ENCODE results near the gene MMP24.
A peak's percentile ranks its signal among the peaks of the same experiment; 100 is the strongest.

MMP24 gene

DNA sequence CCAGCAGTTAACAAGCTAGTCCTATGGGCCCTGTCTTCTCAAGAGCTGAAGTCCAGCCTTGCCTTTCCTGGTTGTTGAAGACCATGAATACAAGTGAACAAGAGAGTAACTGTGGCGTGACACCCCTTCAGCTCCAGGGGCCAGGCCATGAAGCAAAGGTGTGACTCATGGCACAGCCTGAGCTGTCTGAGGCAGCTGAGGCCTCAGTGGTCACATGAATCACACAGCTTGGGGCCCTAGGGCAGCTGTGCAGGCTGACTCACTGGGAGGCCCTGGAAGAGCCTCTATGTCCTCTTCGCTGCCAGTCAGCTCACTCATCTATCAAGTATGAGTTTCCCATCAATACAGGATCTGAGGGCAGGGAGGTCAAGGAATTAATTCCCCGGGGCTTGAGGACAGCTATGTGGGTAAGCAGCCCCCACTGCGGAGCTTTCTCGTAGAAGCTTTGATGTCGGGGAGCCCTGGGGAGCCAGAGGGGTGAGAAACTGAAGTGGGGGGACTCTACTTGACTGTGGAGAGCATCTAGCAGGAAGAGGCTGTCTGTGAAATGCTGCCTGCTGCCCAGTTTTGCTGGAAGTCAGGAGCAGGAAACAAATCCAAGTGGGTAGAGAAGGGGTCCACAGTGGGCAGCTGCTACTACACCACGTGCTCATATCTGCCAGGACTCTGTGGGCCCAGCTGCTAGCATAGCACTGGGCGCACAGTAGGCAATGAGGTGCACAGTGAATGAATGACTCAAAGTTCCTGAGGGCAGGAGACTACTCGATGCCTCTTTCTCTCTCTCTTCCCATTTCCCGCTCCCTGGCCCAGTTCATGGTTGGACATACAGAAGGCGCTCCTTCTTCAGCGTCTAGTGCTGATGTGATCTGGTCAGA is 79.4 kb downstream of the MMP24 start:
- TF ChIP-seq, protein P1, sequence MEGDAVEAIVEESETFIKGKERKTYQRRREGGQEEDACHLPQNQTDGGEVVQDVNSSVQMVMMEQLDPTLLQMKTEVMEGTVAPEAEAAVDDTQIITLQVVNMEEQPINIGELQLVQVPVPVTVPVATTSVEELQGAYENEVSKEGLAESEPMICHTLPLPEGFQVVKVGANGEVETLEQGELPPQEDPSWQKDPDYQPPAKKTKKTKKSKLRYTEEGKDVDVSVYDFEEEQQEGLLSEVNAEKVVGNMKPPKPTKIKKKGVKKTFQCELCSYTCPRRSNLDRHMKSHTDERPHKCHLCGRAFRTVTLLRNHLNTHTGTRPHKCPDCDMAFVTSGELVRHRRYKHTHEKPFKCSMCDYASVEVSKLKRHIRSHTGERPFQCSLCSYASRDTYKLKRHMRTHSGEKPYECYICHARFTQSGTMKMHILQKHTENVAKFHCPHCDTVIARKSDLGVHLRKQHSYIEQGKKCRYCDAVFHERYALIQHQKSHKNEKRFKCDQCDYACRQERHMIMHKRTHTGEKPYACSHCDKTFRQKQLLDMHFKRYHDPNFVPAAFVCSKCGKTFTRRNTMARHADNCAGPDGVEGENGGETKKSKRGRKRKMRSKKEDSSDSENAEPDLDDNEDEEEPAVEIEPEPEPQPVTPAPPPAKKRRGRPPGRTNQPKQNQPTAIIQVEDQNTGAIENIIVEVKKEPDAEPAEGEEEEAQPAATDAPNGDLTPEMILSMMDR (IDR thresholded peaks at IDR 0.05; ENCODE audit: low read depth, low read length, missing control alignments), result no peak
- H3K4me3 ChIP-seq (replicated peaks; ENCODE audit: low read depth, low read length), result no peak overlapping the region
- DNase-seq (ENCODE audit: extremely low read depth, low read depth), result peak; percentile 95

DNA sequence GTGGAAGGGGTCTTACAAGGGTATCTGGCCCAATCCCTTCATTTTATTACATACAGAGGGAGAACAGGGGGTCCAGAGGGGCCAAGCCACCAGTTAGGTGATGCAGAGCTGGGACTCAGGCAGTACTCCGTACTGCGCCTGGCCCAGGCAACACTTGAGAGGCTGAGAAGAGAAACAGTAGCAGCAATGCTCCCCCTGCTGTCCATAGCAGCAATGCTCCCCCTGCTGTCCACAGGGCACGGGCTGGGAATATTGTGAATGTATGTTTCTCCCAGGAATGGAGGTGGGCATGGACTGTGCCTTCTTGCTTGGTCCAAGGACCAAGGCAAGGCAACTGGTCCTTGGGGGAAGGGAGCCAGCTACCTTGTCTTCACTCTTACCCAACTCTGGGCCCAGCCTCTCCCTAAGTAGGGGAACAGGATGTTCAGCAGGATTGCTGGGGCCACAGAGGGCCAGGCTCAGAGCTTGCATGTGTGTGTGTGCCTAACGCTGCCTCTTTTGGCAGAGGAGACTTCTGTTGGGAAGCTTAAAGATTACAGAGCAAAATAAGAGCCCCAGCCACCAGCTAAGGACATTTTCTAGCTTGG is 80.5 kb downstream of the MMP24 start:
- H3K4me3 ChIP-seq (replicated peaks; ENCODE audit: low read depth, low read length), result no peak overlapping the region
- TF ChIP-seq, protein P1 (IDR thresholded peaks at IDR 0.05; ENCODE audit: low read depth, low read length, missing control alignments), result peak; percentile 93
- DNase-seq (ENCODE audit: extremely low read depth, low read depth), result no peak

DNA sequence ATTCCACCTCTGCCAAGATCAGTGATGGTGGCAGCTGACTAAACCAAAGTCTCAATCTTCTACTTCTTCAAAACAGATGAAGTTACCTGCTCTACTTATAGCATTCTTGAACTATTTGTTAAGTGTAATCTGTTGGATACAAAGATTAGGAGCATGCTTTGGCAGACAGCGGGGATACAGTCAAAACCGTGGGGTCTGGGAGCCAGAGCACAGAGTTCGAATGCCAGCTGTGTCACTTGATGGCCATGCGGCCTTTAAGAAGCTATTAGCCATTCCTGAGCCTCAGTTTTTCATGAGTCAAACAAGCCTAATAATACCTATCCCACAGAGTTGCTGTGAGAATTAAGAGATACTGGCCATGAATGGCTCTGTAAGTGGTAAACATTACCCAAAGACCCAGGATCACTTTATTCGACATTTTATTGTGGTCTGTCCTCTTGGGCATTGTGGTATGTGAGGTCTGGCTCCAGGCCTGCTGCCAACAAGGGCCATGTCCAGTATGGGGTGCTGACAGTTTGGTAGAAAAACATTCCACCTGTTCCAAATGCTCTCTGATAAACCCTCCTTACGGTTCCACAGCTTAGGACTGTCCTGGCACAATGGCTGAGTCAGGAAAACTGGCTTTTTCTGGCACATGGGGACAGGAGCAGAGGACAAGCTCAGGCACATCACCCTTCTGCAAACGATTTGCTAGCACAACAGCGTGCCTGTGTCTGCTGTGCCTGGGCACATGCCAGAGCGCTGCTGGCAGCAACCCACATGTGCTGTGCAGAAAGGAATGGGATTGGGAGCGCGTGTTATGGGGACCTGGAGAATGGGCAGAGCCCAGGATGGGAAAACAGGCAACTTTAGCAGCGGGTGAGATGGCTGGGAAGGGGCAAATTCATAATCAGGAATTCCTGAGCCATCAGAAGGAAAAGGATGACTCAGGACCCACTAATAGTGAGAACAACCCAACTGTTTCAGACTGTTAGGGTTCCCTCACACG is 81.5 kb downstream of the MMP24 start:
- no peak overlapping the region for H3K4me3 ChIP-seq (replicated peaks; ENCODE audit: low read depth, low read length)
- peak; percentile 78 for DNase-seq (ENCODE audit: extremely low read depth, low read depth)

DNA sequence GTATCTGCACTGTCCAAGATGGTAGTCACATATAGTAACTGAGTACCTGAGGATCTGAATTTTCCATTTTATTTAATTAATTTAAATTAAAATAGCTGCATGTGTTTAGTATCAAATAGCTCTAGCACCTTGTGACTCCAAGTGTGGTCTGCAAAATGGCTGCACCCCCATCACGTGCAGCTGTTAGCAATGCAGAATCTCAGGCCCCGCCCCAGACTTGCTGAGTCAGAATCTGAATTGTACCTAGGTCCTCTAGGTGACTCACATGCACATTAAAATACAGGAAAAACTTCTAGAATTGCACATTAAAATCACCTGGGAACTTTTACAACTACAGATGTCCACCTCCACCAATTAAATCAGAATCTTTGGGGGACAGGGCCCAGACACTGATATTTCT is 84.9 kb downstream of the MMP24 start:
- DNase-seq (ENCODE audit: extremely low read depth, low read depth), result no peak
- TF ChIP-seq, protein P1 (IDR thresholded peaks at IDR 0.05; ENCODE audit: low read depth, low read length, missing control alignments), result no peak
- H3K4me3 ChIP-seq (replicated peaks; ENCODE audit: low read depth, low read length), result no peak overlapping the region

More for the DNA sequence above, 81.5 kb downstream of the MMP24 start:
- TF ChIP-seq, protein P1 (IDR thresholded peaks at IDR 0.05; ENCODE audit: low read depth, low read length, missing control alignments), result no peak

DNA sequence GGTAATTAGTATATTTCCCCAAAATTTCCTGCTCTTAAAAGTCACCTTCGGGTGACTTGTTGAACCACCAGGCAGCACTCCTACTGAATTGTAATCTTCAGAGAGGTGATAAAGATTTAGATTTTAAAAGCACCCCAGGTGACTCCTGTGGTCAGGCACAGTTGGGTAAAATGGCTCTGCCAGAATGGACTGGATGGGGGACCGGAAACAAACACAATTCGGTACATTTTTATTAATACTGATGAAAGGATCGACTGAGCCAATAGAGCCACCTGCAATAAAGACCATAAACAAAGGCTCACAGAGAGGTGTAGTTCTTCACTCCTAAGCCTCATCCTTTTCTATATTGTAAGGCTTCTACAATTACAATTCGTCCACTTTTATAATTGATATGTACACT is 85.3 kb downstream of the MMP24 start:
- TF ChIP-seq, protein P1 (IDR thresholded peaks at IDR 0.05; ENCODE audit: low read depth, low read length, missing control alignments), result no peak
- no peak overlapping the region for H3K4me3 ChIP-seq (replicated peaks; ENCODE audit: low read depth, low read length)
- DNase-seq (ENCODE audit: extremely low read depth, low read depth), result no peak

DNA sequence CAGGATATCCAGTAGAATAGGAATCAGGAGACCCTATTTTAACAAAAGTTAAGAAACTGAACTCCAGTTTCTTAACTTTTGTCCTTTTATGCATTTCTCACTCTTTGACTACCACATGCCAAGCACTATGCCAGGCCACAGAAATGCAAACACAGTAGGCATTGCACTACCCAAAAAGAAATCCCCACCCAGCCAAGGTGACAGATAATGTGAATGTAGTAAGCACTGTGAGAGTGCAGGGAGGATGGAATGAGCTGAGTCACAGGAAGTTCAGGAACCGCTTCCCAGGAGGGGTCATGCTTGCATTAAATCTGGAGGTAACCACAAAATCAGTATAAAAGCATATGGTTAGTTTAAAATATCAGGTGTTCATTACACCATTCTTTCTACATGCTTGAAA is 85.8 kb downstream of the MMP24 start:
- H3K4me3 ChIP-seq (replicated peaks; ENCODE audit: low read depth, low read length), result no peak overlapping the region
- TF ChIP-seq, protein P1 (IDR thresholded peaks at IDR 0.05; ENCODE audit: low read depth, low read length, missing control alignments), result no peak
- peak; percentile 96 for DNase-seq (ENCODE audit: extremely low read depth, low read depth)

All from HFF-Myc (cell line).